HCT116 (cell line): Measurements from ENCODE around the gene AGBL1. TPM values are rescaled to one million over a fixed set of nuclear protein-coding genes. Genes with fewer than 3 reads are reported as not detected.

Experiments used
- ATAC-seq: fragments of 200-7000 bp; cut with Tn5 transposase; 2 replicates; pipeline ENCODE4 v1.9.1; 2020; ENCODE audit warnings: mild to moderate bottlenecking, moderate library complexity
- BruUV-seq: library from RNA; stranded (reverse); fragments of 400-500 nt; replicated peaks from 2 replicates; lab custom pipeline; 2021; lab: Mats Ljungman, UMichigan
- CTCF ChIA-PET: fragments of 300-600 bp; sonication (Branson Sonifier 250); formaldehyde crosslinking; loops from one replicate; lab custom pipeline; 2021; ENCODE audit warnings: antibody characterized with exemption; lab: Charles Lee
- POLR2A ChIA-PET: fragments of 300-600, 350-600 bp; sonication (Branson Sonifier 250); formaldehyde crosslinking; loops from one replicate; lab custom pipeline; 2021; ENCODE audit warnings: antibody characterized with exemption; lab: Charles Lee
- RAD21 ChIA-PET, 2 experiments: fragments of 300-600 bp; sonication (Branson Sonifier 250); formaldehyde crosslinking; loops; one replicate each; lab custom pipeline; 2023; ENCODE audit warnings: low total read pairs in 2 of 2; ENCODE audit not compliant: uncharacterized antibody in 2 of 2, unreplicated experiment in 2 of 2, low non-redundant PET in 1 of 2; lab: Charles Lee
- DNase-seq: peaks from one replicate; pipeline ENCODE4 v3.0.0-alpha.2; 2010; ENCODE audit warnings: low read depth, low spot score
- H2AFZ ChIP-seq: fragments of 200-600 bp; shearing (Covaris generic), sonication (generic); 2 replicates; pipeline ENCODE4 v1.6.1; 2017; ENCODE audit warnings: low read depth, mixed run types, mixed read lengths, antibody characterized with exemption, low read length; ENCODE audit not compliant: poor library complexity, severe bottlenecking
- H3K27ac ChIP-seq: 2 replicates; pipeline ENCODE4 v1.5.1; 2012; ENCODE audit warnings: low read depth, low read length
- H3K27me3 ChIP-seq: fragments of 200-600 bp; sonication (generic); 2 replicates; pipeline ENCODE4 v1.6.1; 2016; ENCODE audit warnings: mixed run types, low read length, mixed read lengths; ENCODE audit not compliant: insufficient read depth
- H3K36me3 ChIP-seq, 2 experiments: fragments of 200-500 bp in 1 of 2; fragments of 200-600 bp in 1 of 2; sonication (Bioruptor generic) in 1 of 2; sonication (generic) in 1 of 2; 2 replicates each; pipeline versions ENCODE4 v1.5.1 to v1.6.1; 2014 to 2016; ENCODE audit warnings: low read length in 2 of 2, inconsistent platforms in 1 of 2, mixed read lengths in 1 of 2, mixed run types in 1 of 2; ENCODE audit not compliant: insufficient read depth in 2 of 2, control insufficient read depth in 1 of 2
- H3K4me1 ChIP-seq, 2 experiments: fragments of 200-600 bp in 1 of 2; sonication (generic) in 1 of 2; 2 replicates each; pipeline versions ENCODE4 v1.5.1 to v1.6.1; 2012 to 2017; ENCODE audit warnings: low read length in 2 of 2, inconsistent platforms in 1 of 2, mild to moderate bottlenecking in 1 of 2, mixed read lengths in 1 of 2, mixed run types in 1 of 2, moderate library complexity in 1 of 2; ENCODE audit not compliant: insufficient read depth in 2 of 2, control insufficient read depth in 1 of 2
- H3K4me2 ChIP-seq: fragments of 200-600 bp; sonication (generic); 2 replicates; pipeline ENCODE4 v1.6.1; 2017; ENCODE audit warnings: mixed run types, low read length, mixed read lengths
- H3K4me3 ChIP-seq, 2 experiments: fragments of 200-600 bp in 1 of 2; sonication (generic) in 1 of 2; replicated peaks in 1 of 2; 2 replicates each; pipeline ENCODE4 v1.5.1; 2011 to 2016; ENCODE audit warnings: low read length in 2 of 2, control low read depth in 1 of 2, low read depth in 1 of 2, mild to moderate bottlenecking in 1 of 2, mixed read lengths in 1 of 2, mixed run types in 1 of 2
- H3K79me2 ChIP-seq: fragments of 200-600 bp; sonication (generic); 2 replicates; pipeline ENCODE4 v1.6.1; 2017; ENCODE audit warnings: mild to moderate bottlenecking, mixed run types, low read length, moderate library complexity, mixed read lengths; ENCODE audit not compliant: insufficient read depth
- H3K9ac ChIP-seq: fragments of 200-600 bp; sonication (generic); 2 replicates; pipeline ENCODE4 v1.6.1; 2016; ENCODE audit warnings: low read length, mixed read lengths
- H3K9me2 ChIP-seq: fragments of 200-600 bp; sonication (generic), shearing (Covaris generic); 2 replicates; pipeline ENCODE4 v1.6.1; 2017; ENCODE audit warnings: mixed run types, mild to moderate bottlenecking, moderate library complexity; ENCODE audit not compliant: insufficient read depth
- H3K9me3 ChIP-seq, 2 experiments: fragments of 200-500 bp in 1 of 2; fragments of 200-600 bp in 1 of 2; sonication (Bioruptor generic) in 1 of 2; sonication (generic) in 1 of 2; 2 replicates each; pipeline ENCODE4 v1.6.1; 2014 to 2017; ENCODE audit warnings: low read length in 2 of 2, mixed read lengths in 2 of 2, inconsistent platforms in 1 of 2, low read depth in 1 of 2, mild to moderate bottlenecking in 1 of 2, mixed run types in 1 of 2, moderate library complexity in 1 of 2; ENCODE audit not compliant: control insufficient read depth in 1 of 2, insufficient read depth in 1 of 2
- H4K20me1 ChIP-seq: fragments of 200-600 bp; sonication (generic), shearing (Covaris generic); 2 replicates; pipeline ENCODE4 v1.6.1; 2017; ENCODE audit warnings: mixed run types, mild to moderate bottlenecking, moderate library complexity; ENCODE audit not compliant: insufficient read depth
- CTCF ChIP-seq, 3 experiments: fragments of 200-600 bp in 1 of 3; sonication (generic) in 1 of 3; IDR thresholded peaks in 2 of 3; conservative IDR thresholded peaks in 1 of 3; 2 replicates each; pipeline ENCODE4 v1.5.1; 2012 to 2017; ENCODE audit warnings: low read depth in 2 of 3, low read length in 2 of 3, antibody characterized with exemption in 1 of 3, borderline replicate concordance in 1 of 3, control low read depth in 1 of 3, mild to moderate bottlenecking in 1 of 3, mixed read lengths in 1 of 3, mixed run types in 1 of 3, moderate library complexity in 1 of 3; ENCODE audit not compliant: insufficient read depth in 1 of 3
- MAX ChIP-seq: IDR thresholded peaks from 2 replicates; pipeline ENCODE4 v1.6.1; 2012
- SIN3A ChIP-seq: IDR thresholded peaks from 2 replicates; pipeline ENCODE4 v1.6.1; 2012; ENCODE audit warnings: low read depth
- ZBTB33 ChIP-seq: IDR thresholded peaks from 2 replicates; pipeline ENCODE4 v1.6.1; 2011; ENCODE audit warnings: mild to moderate bottlenecking, low read length, moderate library complexity; ENCODE audit not compliant: insufficient replicate concordance; ENCODE audit errors: extremely low read depth
- ZNF274 ChIP-seq: fragments of 200-500 bp; sonication (Bioruptor generic); IDR thresholded peaks from 2 replicates; pipeline ENCODE4 v1.6.1; 2014; ENCODE audit warnings: mild to moderate bottlenecking, low read depth, low read length, inconsistent platforms
- intact Hi-C: fragments of 100-400 bp; cut with micrococcal nuclease; formaldehyde crosslinking; loops from 2 replicates; pipeline ENCODE4 v1.10.0; 2022
- total RNA-seq: library from RNA; stranded (reverse); gene quantifications from one replicate; pipeline ENCODE4 v1.2.1, GENCODE V29; 2021; ENCODE audit not compliant: unreplicated experiment

The AGBL1 gene
- total RNA-seq, 1 experiment from 2014 or later = not detected

GRCh38 chr15:86317384-86317740, 237.7 kb downstream of the AGBL1 start:
- ChIA-PET RAD21 (no interaction called here), POLR2A (no interaction called here), CTCF (no interaction called here)
- Histone ChIP-seq H3K4me2 (no peak overlapping the region), H3K27ac (no peak overlapping the region), H3K9me3 (peaks cover 0 to 10% of the 10 kb centered on the region in 2 experiments; a peak in 2 of 4 replicates), H3K4me1 (no peaks in the 10 kb centered on the region), H4K20me1 (no peaks in the 10 kb centered on the region), H3K4me3 (no peak overlapping the region), H3K36me3 (no peaks in the 10 kb centered on the region), H3K9me2 (no peaks in the 10 kb centered on the region), H3K79me2 (no peaks in the 10 kb centered on the region), H2AFZ (no peak overlapping the region), H3K27me3 (no peaks in the 10 kb centered on the region), H3K9ac (no peak overlapping the region)
- ATAC-seq = no peak
- DNase-seq = no peak
- intact Hi-C loops = no loop called here
- no peak for TF ChIP-seq ZBTB33
- no peak for TF ChIP-seq MAX
- TF ChIP-seq SIN3A = no peak
- no peak for TF ChIP-seq CTCF (IDR thresholded peaks at IDR 0.05 in 2 of 3, conservative IDR thresholded peaks at IDR 0.05 in 1 of 3; ENCODE audit: borderline replicate concordance in 1 of 3, insufficient read depth in 1 of 3, low read depth in 2 of 3, low read length in 2 of 3)
- no peak for TF ChIP-seq ZNF274
- BruUV-seq = no TSS peak
